GM21717 (cell line): ENCODE data around the gene SMIM27.

ENCODE experiments used
- ATAC-seq: cut with Tn5 transposase; IDR thresholded peaks from one replicate; pipeline ENCODE4 v1.9.1; 2021; ENCODE audit warnings: mild to moderate bottlenecking, moderate library complexity; ENCODE audit not compliant: unreplicated experiment

Gene SMIM27

DNA sequence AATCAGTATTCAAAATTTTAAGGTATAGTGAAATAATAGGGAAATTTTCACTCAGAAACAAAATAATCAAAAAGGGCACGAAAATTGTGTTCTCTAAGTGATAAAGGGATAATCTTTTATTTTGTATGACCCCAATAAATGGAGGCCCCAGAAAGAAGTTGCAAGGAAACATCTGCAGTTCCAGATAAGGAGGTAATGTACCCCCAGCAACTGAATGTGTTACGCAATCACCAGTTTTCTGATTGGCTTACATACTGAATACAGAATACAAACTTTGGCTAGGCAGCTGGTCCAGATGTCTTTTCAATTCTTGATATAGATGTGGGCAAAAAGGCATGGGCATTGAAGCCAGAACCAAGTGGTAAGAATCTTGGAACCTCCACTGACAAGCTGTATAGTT lies 2.0 kb downstream of the SMIM27 start:
- ATAC-seq = no peak

DNA sequence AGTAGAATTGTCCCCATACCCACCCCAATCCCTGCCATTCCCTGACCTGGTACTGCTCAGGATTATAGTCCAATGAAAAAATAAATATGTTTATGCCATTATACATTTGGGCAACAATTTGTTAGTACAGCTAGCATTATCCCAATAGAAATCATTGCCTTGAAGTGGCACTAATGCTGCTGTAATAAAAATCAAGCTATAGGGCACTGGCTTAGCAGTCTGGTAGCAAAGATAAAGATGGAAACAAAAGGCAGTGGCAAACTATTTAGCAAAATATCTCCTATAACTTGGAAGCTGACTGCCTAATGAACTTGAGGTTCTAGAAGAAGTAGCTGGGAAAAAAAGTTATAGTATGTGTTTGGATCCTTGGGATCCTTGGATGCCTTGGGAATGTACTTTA lies 2.5 kb downstream of the SMIM27 start:
- no peak for ATAC-seq

GRCh38 chr9:32558408-32558934 lies 6.3 kb downstream of the SMIM27 start:
- no peak for ATAC-seq

DNA sequence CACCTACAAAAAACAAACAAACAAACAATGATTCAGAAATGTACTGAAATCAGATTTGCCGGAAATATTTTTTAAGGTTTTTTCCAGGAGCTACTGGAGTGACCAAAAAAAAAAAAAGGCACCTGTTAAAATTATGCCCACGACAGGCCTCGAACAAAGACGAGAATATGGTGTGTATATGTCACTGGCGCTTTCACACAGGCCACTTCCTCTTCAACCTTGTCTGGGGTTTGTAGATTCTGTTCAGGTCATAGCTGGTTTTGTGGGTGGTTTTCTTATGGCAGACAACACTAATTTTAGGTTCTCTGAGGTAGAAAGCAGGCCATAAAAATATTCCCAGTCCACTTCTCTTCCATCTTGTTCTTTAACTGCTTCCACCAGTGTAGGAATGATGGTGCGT lies 13.8 kb downstream of the SMIM27 start:
- ATAC-seq = no peak

DNA sequence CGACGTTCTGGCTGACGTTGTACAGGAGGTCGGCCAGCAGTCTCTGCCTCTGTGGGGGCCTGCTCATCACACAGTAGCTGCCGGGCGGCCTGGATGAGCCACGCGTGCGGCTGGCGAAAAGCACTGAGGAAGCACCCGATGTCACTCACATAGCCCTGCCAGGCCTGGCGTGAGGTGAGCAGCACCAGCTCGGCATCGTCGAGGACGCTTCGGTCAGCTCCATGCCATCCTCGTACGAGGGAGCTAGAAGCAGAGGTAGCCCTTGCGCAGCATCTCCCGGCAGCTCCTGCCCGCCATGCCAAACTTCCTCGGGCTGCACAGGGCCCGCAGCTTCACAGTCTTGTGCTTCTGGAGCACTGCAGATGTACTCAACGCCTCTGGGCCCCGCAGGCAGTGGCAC lies 14.6 kb downstream of the SMIM27 start:
- ATAC-seq = no peak

DNA sequence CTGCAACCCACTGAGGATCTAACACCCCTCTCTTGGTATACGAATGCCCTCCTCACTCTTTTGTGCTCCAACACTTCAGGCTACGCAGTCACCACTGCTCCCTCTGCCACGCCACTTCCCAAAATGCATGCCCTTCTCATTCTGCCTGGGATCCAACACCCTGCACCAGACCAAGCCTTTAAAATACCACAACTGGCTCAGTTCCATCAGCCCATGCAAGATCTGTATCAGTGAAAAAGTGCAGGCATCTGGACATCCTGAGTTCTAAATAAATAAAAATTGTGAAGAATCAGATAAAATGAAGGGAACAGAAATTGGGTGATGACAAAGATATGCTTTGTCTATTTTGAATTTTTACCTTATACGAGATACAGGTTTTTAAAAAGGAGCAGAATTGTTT lies 18.1 kb downstream of the SMIM27 start:
- no peak for ATAC-seq

- peak; percentile 89 for ATAC-seq
These were observed 20.1 kb downstream of the SMIM27 start for GRCh38 chr9:32571969-32572899.

- ATAC-seq = peak; percentile 89
These were observed 20.9 kb downstream of the SMIM27 start, which contains the start of gene NDUFB6 for GRCh38 chr9:32572900-32573523. NDUFB6 (minus strand) TSS chr9:32573159; CDS start chr9:32573060, 99 bp downstream.

DNA sequence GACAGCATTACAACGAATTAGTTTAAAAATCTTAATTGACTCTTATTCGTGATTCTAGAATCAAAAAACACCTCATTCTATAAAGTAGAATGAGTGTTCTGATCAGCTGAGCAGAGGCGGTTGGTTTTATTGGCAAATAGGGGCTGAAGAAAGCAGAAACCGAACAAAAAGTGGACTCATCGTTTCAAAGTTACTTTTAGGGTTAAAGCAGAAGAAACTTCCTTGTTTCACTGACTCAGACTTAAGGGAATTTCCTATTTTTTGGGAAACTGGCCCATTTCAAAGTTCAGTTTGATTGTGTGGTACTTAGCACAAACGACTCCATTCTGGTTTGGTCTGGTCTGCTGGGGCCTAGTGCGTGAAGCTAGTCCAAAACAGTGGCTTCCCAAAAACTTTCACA lies 21.7 kb downstream of the SMIM27 start:
- ATAC-seq = no peak

GRCh38 chr9:32574858-32575257 lies 22.7 kb downstream of the SMIM27 start:
- no peak for ATAC-seq

- ATAC-seq = peak; percentile 29
These were observed 25.2 kb downstream of the SMIM27 start for GRCh38 chr9:32577316-32577715.

- ATAC-seq = no peak
These were observed 26.8 kb downstream of the SMIM27 start for GRCh38 chr9:32578976-32579375.

DNA sequence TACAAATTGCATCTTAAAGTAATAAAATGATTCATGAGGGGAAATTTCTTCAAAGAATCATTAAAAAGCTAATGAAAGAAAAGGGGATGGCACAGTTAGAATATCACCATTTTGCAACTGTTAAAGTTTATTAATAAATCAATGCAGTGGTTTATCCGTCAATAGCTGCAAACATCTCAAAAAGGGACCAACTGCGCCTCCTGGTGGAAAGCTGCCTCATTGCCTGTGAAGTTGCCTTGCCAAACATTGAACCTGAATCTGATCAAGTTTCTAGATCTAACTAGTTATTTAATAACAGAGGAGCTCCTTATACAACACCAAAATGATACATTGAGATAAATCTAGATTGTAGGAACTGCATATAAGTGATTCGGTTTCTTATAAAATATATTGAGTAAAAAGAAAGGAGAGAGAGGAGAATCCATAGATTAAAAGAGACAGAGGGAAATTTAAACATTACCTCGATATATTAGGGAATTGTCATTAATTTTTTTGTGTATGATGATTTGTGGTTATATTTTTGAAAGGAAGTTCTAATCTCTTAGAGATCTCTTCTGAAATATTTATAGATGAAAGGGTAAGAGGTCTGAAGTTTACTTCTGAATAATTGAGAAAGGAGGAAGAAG lies 27.7 kb downstream of the SMIM27 start:
- ATAC-seq = peak; percentile 49

GRCh38 chr9:32580631-32581300 lies 28.6 kb downstream of the SMIM27 start:
- ATAC-seq = no peak

DNA sequence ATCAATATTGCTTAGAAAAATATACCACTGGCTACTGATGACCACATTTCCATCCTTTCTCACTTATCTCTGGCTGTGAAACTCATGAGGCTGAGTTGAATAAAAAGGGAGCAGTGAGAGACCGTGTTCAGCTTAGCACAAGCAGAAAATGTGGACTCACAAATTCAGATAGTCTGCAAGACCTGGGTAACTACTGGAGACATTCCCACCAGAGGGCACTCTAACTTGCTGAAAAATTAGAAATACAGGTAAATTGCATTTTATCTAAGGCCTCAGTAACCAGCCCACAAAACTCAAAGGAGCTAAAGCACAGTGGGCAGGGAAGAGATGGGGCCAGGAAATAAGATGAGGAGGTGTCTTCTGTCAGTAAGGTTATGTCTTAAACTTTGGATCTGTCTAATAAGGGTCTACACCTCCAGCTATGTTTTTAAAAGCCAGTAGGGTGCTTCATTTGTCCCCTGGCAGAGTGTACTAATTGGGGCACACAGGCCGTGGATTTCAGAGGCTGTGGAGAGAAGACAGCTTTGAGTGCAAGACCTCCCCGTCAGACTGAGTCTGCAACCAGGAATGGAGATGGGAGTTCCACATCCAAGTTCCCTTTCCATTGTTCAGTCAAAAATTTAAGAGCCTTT lies 29.5 kb downstream of the SMIM27 start:
- no peak for ATAC-seq

DNA sequence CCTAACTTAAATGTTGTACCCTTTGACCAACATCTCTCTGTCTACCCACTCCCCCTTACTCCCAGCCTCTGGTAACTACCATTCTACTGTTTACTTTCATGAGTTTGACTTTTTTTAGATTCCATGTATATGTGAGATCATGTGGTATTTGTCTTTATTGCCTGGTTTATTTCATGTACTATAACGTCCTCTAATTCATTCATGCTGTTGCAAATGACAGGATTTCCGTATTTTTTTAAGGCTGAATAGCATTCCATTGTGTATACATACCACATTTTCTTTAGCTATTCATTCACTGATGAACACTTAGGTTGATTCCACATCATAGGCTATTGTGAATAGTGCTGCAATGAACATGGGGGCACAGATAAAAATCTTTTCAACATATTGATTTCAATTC lies 32.7 kb downstream of the SMIM27 start:
- ATAC-seq = no peak

GRCh38 chr9:32587901-32588300 lies 35.8 kb downstream of the SMIM27 start:
- no peak for ATAC-seq

- ATAC-seq = no peak
These were observed 37.1 kb downstream of the SMIM27 start for GRCh38 chr9:32589083-32589723.

DNA sequence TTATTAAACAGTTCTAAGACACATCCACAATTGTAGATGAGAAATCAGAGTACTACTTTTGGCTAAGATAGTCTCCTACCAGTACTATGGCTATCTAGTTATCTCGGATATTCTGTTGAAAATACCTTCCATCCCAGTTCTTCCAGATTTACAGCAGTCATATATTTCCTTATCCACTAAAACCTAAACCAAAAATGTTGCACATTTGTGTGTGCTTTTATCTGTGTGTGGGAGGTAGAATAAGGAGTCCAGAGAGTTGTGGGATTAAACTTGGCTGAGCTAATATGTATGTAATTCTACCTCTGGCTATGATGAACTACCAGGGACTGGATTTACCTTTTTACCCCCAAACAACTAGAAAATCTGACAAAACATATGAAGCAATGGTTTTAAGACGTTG lies 38.3 kb downstream of the SMIM27 start:
- ATAC-seq = no peak

- no peak for ATAC-seq
These were observed 38.8 kb downstream of the SMIM27 start for GRCh38 chr9:32590898-32591297.
